ENCODE data around the gene EIF5AL1.

DNA sequence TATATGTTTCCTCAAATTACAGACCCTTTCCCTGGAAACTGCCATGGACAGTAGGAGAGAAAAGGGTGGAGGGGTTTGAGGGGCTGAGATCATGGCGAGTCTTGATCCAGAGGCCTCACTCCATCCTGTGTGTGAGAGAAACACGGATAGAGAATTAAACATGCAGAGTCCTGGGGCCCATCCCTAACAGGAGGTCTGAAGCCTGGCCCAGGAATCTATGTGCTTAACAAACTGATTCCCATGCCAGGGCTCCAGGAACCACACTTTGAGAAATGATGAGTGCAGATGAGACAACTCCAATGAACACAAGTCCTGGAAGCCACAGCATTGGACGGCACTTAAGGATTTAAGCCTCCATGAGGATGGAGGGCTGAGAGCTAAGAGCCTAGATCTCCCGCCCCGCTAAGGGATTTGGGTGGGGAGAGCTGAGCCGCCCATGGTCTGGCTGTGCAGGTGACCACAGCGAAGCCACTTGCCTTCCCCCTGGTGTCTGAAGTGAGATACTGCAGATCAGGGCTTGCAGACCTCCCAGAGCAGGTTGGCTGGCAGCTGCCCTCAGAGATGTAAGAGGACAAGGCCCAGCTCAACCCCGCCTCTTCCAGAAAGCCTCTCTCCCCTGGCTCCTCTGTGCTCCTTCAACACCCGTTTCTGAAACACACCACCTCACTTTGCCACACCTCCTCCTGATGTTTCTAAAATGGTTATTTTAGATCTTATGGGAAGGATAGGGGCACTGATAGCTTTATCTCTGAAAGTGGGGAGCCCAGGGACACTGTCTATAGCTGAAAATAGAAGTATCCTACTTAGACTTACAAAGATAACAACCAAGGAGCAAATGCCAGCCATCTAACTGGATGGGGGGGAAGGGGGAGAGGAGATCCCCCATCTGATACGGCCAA is 24.8 kb upstream of the EIF5AL1 start:
- TF ChIP-seq, protein P1, sequence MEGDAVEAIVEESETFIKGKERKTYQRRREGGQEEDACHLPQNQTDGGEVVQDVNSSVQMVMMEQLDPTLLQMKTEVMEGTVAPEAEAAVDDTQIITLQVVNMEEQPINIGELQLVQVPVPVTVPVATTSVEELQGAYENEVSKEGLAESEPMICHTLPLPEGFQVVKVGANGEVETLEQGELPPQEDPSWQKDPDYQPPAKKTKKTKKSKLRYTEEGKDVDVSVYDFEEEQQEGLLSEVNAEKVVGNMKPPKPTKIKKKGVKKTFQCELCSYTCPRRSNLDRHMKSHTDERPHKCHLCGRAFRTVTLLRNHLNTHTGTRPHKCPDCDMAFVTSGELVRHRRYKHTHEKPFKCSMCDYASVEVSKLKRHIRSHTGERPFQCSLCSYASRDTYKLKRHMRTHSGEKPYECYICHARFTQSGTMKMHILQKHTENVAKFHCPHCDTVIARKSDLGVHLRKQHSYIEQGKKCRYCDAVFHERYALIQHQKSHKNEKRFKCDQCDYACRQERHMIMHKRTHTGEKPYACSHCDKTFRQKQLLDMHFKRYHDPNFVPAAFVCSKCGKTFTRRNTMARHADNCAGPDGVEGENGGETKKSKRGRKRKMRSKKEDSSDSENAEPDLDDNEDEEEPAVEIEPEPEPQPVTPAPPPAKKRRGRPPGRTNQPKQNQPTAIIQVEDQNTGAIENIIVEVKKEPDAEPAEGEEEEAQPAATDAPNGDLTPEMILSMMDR (IDR thresholded peaks at IDR 0.05): peak; percentile 28 to 85 (median 74)
- no peak for TF ChIP-seq POLR2A (IDR thresholded peaks at IDR 0.05)
